IMR-90 (cell line): ENCODE data around the gene CYRIA. TPM values are rescaled to one million over a fixed set of nuclear protein-coding genes. Genes with fewer than 3 reads are reported as not detected.

Source experiments
- ATAC-seq: fragments of 200-7000 bp; cut with Tn5 transposase; 2 replicates; pipeline ENCODE4 v1.9.1; 2020; ENCODE audit warnings: low read depth, mild to moderate bottlenecking, moderate library complexity
- BruUV-seq: library from RNA; stranded (reverse); fragments of 400-500 nt; replicated peaks from 2 replicates; lab custom pipeline; 2021; lab: Mats Ljungman, UMichigan
- CTCF ChIA-PET: fragments of 300-600 bp; formaldehyde crosslinking; extraction: SDS; loops from one replicate; lab custom pipeline; 2021; ENCODE audit warnings: antibody characterized with exemption; lab: Yijun Ruan, JAX
- POLR2A ChIA-PET: fragments of 300-600 bp; sonication (Branson Sonifier 250); formaldehyde crosslinking; loops from one replicate; lab custom pipeline; 2022; ENCODE audit warnings: antibody characterized with exemption; ENCODE audit not compliant: unreplicated experiment; lab: Charles Lee
- DNase-seq: peaks from one replicate; pipeline ENCODE4 v3.0.0; 2013
- H2AFZ ChIP-seq: replicated peaks from 2 replicates; pipeline ENCODE3; 2013; ENCODE audit warnings: low read length, mild to moderate bottlenecking; ENCODE audit not compliant: poor library complexity
- H2AK5ac ChIP-seq: 2 replicates; pipeline ENCODE4 v1.6.1; 2013; ENCODE audit warnings: low read depth, low read length, inconsistent platforms
- H2AK9ac ChIP-seq: replicated peaks from 2 replicates; pipeline ENCODE3; 2013; ENCODE audit warnings: mild to moderate bottlenecking, low read depth, low read length, moderate library complexity; ENCODE audit not compliant: poor library complexity
- H2BK120ac ChIP-seq: 2 replicates; pipeline ENCODE4 v1.6.1; 2013; ENCODE audit warnings: low read depth, low read length, inconsistent platforms
- H2BK15ac ChIP-seq: 3 replicates; pipeline ENCODE4 v1.6.1; 2013; ENCODE audit warnings: low read depth, low read length, inconsistent platforms
- H2BK20ac ChIP-seq: 2 replicates; pipeline ENCODE4 v1.6.1; 2013; ENCODE audit warnings: low read depth, mild to moderate bottlenecking, inconsistent platforms, low read length, moderate library complexity
- H2BK5ac ChIP-seq: 2 replicates; pipeline ENCODE4 v1.6.1; 2013; ENCODE audit warnings: mild to moderate bottlenecking, low read depth, low read length, inconsistent platforms; ENCODE audit not compliant: poor library complexity, severe bottlenecking
- H3K14ac ChIP-seq: replicated peaks from 2 replicates; pipeline ENCODE4 v1.6.1; 2013; ENCODE audit warnings: low read depth, low read length, inconsistent platforms
- H3K18ac ChIP-seq: 2 replicates; pipeline ENCODE4 v1.6.1; 2013; ENCODE audit warnings: low read depth, low read length, control low read depth
- H3K23ac ChIP-seq: 2 replicates; pipeline ENCODE4 v1.6.1; 2013; ENCODE audit warnings: low read depth, low read length, inconsistent platforms
- H3K27ac ChIP-seq: 2 replicates; pipeline ENCODE4 v1.5.1; 2013; ENCODE audit warnings: mild to moderate bottlenecking, control low read depth, low read length; ENCODE audit not compliant: insufficient read depth
- H3K27me3 ChIP-seq: 2 replicates; pipeline ENCODE4 v1.6.1; 2013; ENCODE audit warnings: low read length; ENCODE audit not compliant: control insufficient read depth, insufficient read depth
- H3K36me3 ChIP-seq: 2 replicates; pipeline ENCODE4 v1.6.1; 2013; ENCODE audit warnings: low read length, mixed read lengths; ENCODE audit not compliant: control insufficient read depth, insufficient read depth
- H3K4ac ChIP-seq: 2 replicates; pipeline ENCODE4 v1.6.1; 2013; ENCODE audit warnings: low read depth, low read length, inconsistent platforms
- H3K4me1 ChIP-seq: 2 replicates; pipeline ENCODE4 v1.6.1; 2013; ENCODE audit warnings: low read length, mixed read lengths; ENCODE audit not compliant: control insufficient read depth, insufficient read depth
- H3K4me2 ChIP-seq: 2 replicates; pipeline ENCODE4 v1.6.1; 2013; ENCODE audit warnings: low read depth, mild to moderate bottlenecking, control low read depth, low read length, moderate library complexity
- H3K4me3 ChIP-seq: 2 replicates; pipeline ENCODE4 v1.5.1; 2013; ENCODE audit warnings: low read depth, mild to moderate bottlenecking, control low read depth, low read length, moderate library complexity; ENCODE audit not compliant: insufficient read depth
- H3K56ac ChIP-seq: 2 replicates; pipeline ENCODE4 v1.6.1; 2013; ENCODE audit warnings: low read length, inconsistent platforms; ENCODE audit not compliant: insufficient read depth; ENCODE audit errors: extremely low read depth
- H3K79me1 ChIP-seq, 2 experiments: 2 replicates each; pipeline ENCODE4 v1.6.1; 2013; ENCODE audit warnings: low read length in 2 of 2, inconsistent platforms in 1 of 2, low read depth in 1 of 2
- H3K9ac ChIP-seq: 2 replicates; pipeline ENCODE4 v1.6.1; 2013; ENCODE audit warnings: low read depth, low read length, control low read depth
- H3K9me1 ChIP-seq: 2 replicates; pipeline ENCODE4 v1.6.1; 2013; ENCODE audit warnings: low read length, inconsistent platforms; ENCODE audit not compliant: insufficient read depth
- H3K9me3 ChIP-seq: 2 replicates; pipeline ENCODE4 v1.6.1; 2013; ENCODE audit warnings: low read length; ENCODE audit not compliant: control insufficient read depth, insufficient read depth
- H4K20me1 ChIP-seq: 2 replicates; pipeline ENCODE4 v1.6.1; 2013; ENCODE audit warnings: low read length, inconsistent platforms; ENCODE audit not compliant: insufficient read depth
- H4K5ac ChIP-seq: 2 replicates; pipeline ENCODE4 v1.6.1; 2013; ENCODE audit warnings: mild to moderate bottlenecking, low read depth, low read length, control low read depth
- H4K8ac ChIP-seq, 2 experiments: 2 replicates each; pipeline ENCODE4 v1.6.1; 2013; ENCODE audit warnings: low read depth in 2 of 2, low read length in 2 of 2, control low read depth in 1 of 2, inconsistent platforms in 1 of 2
- H4K91ac ChIP-seq: 2 replicates; pipeline ENCODE4 v1.6.1; 2013; ENCODE audit warnings: low read depth, low read length, inconsistent platforms; ENCODE audit not compliant: insufficient read depth
- BHLHE40 ChIP-seq: fragments of 150-350 bp; IDR thresholded peaks from 2 replicates; pipeline ENCODE4 v1.6.1; 2016; ENCODE audit warnings: mild to moderate bottlenecking, low read depth, low read length
- CEBPB ChIP-seq: IDR thresholded peaks from 2 replicates; pipeline ENCODE4 v1.6.1; 2012; ENCODE audit warnings: low read depth, low read length, improper control_type of control experiment
- CHD1 ChIP-seq: IDR thresholded peaks from 2 replicates; pipeline ENCODE4 v1.6.1; 2012; ENCODE audit warnings: low read depth, low read length, improper control_type of control experiment
- FOS ChIP-seq: fragments of 150-350 bp; IDR thresholded peaks from 2 replicates; pipeline ENCODE4 v1.6.1; 2016; ENCODE audit warnings: low read depth, low read length
- MAFK ChIP-seq: IDR thresholded peaks from 2 replicates; pipeline ENCODE4 v1.6.1; 2012; ENCODE audit warnings: low read depth, low read length, improper control_type of control experiment
- MAZ ChIP-seq: IDR thresholded peaks from 2 replicates; pipeline ENCODE4 v1.6.1; 2012; ENCODE audit warnings: low read depth, mild to moderate bottlenecking, low read length, improper control_type of control experiment, moderate library complexity, borderline replicate concordance
- NFE2L2 ChIP-seq: fragments of 150-350 bp; IDR thresholded peaks from 2 replicates; pipeline ENCODE4 v1.6.1; 2016; ENCODE audit warnings: low read depth, mild to moderate bottlenecking, low read length
- POLR2A ChIP-seq: IDR thresholded peaks from 2 replicates; pipeline ENCODE4 v1.6.1; 2012; ENCODE audit warnings: mild to moderate bottlenecking, low read depth, low read length
- RFX5 ChIP-seq: IDR thresholded peaks from 2 replicates; pipeline ENCODE4 v1.8.0; 2012; ENCODE audit warnings: low read depth, mild to moderate bottlenecking, low read length, moderate library complexity
- SMC3 ChIP-seq: fragments of 150-350 bp; IDR thresholded peaks from 2 replicates; pipeline ENCODE4 v1.6.1; 2016; ENCODE audit warnings: low read depth, mild to moderate bottlenecking, antibody characterized with exemption, low read length, moderate library complexity
- WGBS, 2 experiments: methylation state at CpG; one replicate each; pipeline versions ENCODE4 v1.1.5 to v1.1.7; 2013; ENCODE audit warnings: missing lambda C conversion rate in 2 of 2; ENCODE audit not compliant: insufficient read length in 1 of 2; ENCODE audit errors: extremely low coverage in 2 of 2; 5-methylcytosine and 5-hydroxymethylcytosine counted together
- dilution Hi-C: fragments of 300-500 bp; cut with HindIII; formaldehyde crosslinking; loops from one replicate; pipeline ENCODE4 v1.14.3; 2018; ENCODE audit warnings: low sequenced_read_pairs; ENCODE audit not compliant: unreplicated experiment
- in situ Hi-C: fragments of 300-500 bp; cut with MboI; formaldehyde crosslinking; loops from 3 replicates; pipeline ENCODE4 v1.14.3; 2019; ENCODE audit warnings: low sequenced_read_pairs, inconsistent platforms, mixed read lengths
- intact Hi-C: fragments of 100-400 bp; cut with micrococcal nuclease; formaldehyde crosslinking; loops from 2 replicates; pipeline ENCODE4 v1.10.0; 2022
- polyA plus RNA-seq, 3 experiments: library from polyadenylated mRNA; depleted of rRNA; stranded (reverse); fragments of >200 nt; gene quantifications; 2 replicates each; pipeline ENCODE4 v1.2.3, GENCODE V29; 2012; ENCODE audit warnings: low replicate concordance in 1 of 3
- total RNA-seq: library from RNA; depleted of rRNA; stranded (reverse); fragments of >200 nt; gene quantifications from 2 replicates; pipeline ENCODE4 v1.2.3, GENCODE V29; 2012
- TF ChIP-seq, protein P1 (sequence below): conservative IDR thresholded peaks from 2 replicates; pipeline ENCODE4 v1.5.1; 2012; ENCODE audit warnings: mild to moderate bottlenecking, low read depth, low read length, improper control_type of control experiment
- TF ChIP-seq, protein P2 (sequence below): fragments of 150-350 bp; IDR thresholded peaks from 2 replicates; pipeline ENCODE4 v1.6.1; 2016; ENCODE audit warnings: low read depth, mild to moderate bottlenecking, low read length, moderate library complexity, borderline replicate concordance

Gene CYRIA
- total and polyA plus RNA-seq, 2 of the 4 experiments (the other 2 are of a cell fraction), result 1.7 to 3.8 TPM

DNA sequence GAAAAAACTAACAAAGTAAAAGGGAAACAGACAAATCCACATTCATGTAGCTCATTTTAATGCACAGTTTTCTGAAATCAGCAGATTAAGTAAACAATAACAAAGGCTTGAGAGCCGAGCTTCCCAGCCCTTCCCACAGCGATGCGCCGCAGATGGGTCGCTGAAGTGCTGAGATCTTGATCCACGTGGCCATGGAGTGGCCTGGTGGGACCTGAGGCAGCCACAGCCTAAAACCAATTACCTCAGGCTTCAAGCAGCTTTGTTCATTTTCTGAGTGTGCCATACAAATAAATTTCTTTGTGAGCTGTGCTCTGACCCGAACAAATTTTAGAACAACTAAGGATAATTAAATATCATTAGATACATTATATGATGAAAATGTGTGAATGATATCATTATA, 25.6 kb upstream of the CYRIA start:
- Histone ChIP-seq H3K9me3 (no peaks in the 10 kb centered on the region), H3K27me3 (no peaks in the 10 kb centered on the region; the same call in 1 of the 2 replicates), H2AK5ac (no peak overlapping the region), H4K91ac (no peak overlapping the region), H2AFZ (no peak overlapping the region), H3K36me3 (no peaks in the 10 kb centered on the region), H2BK20ac (no peak overlapping the region), H3K4me1 (no peaks in the 10 kb centered on the region), H3K23ac (no peak overlapping the region), H3K4me2 (no peak overlapping the region), H3K4me3 (no peak overlapping the region), H3K27ac (no peak overlapping the region), H3K4ac (no peak overlapping the region), H4K20me1 (no peaks in the 10 kb centered on the region), H3K14ac (no peak overlapping the region), H2AK9ac (no peak overlapping the region), H3K9me1 (no peaks in the 10 kb centered on the region), H3K56ac (no peak overlapping the region), H2BK120ac (no peak overlapping the region), H2BK5ac (no peak overlapping the region), H3K18ac (no peak overlapping the region), H2BK15ac (no peak overlapping the region), H3K79me1 (no peaks in the 10 kb centered on the region), H4K8ac (no peak overlapping the region), H4K5ac (no peak overlapping the region), H3K9ac (no peak overlapping the region)
- BruUV-seq, result no TSS peak
- CTCF ChIA-PET, result no interaction called here
- no peak for ATAC-seq
- dilution Hi-C loops, result no loop called here
- in situ Hi-C loops, result no loop called here
- POLR2A ChIA-PET, result no interaction called here
- intact Hi-C loops, result no loop called here
- no peak for TF ChIP-seq CEBPB
- no peak for TF ChIP-seq RFX5
- TF ChIP-seq, protein P1, sequence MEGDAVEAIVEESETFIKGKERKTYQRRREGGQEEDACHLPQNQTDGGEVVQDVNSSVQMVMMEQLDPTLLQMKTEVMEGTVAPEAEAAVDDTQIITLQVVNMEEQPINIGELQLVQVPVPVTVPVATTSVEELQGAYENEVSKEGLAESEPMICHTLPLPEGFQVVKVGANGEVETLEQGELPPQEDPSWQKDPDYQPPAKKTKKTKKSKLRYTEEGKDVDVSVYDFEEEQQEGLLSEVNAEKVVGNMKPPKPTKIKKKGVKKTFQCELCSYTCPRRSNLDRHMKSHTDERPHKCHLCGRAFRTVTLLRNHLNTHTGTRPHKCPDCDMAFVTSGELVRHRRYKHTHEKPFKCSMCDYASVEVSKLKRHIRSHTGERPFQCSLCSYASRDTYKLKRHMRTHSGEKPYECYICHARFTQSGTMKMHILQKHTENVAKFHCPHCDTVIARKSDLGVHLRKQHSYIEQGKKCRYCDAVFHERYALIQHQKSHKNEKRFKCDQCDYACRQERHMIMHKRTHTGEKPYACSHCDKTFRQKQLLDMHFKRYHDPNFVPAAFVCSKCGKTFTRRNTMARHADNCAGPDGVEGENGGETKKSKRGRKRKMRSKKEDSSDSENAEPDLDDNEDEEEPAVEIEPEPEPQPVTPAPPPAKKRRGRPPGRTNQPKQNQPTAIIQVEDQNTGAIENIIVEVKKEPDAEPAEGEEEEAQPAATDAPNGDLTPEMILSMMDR, result no peak
- no peak for TF ChIP-seq SMC3
- TF ChIP-seq POLR2A, result no peak
- no peak for TF ChIP-seq MAFK
- TF ChIP-seq MAZ, result no peak
- TF ChIP-seq, protein P2, sequence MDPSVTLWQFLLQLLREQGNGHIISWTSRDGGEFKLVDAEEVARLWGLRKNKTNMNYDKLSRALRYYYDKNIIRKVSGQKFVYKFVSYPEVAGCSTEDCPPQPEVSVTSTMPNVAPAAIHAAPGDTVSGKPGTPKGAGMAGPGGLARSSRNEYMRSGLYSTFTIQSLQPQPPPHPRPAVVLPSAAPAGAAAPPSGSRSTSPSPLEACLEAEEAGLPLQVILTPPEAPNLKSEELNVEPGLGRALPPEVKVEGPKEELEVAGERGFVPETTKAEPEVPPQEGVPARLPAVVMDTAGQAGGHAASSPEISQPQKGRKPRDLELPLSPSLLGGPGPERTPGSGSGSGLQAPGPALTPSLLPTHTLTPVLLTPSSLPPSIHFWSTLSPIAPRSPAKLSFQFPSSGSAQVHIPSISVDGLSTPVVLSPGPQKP, result no peak
- no peak for TF ChIP-seq NFE2L2
- TF ChIP-seq FOS, result no peak
- no peak for TF ChIP-seq BHLHE40
- TF ChIP-seq CHD1, result no peak
- no peak for DNase-seq
- WGBS, 2 experiments, result 100% methylated on average over 1 of the region's 7 CpGs; no CpG with 5 or more reads in 1 of the 2 experiments
